Esophagus muscularis mucosa (tissue), 4 donors: Measurements from ENCODE around the gene CES2.

Source experiments
- CTCF ChIP-seq, 3 experiments: fragments of 200-600 bp in 2 of 3; fragments of 450-650 bp in 1 of 3; sonication (generic) in 2 of 3; IDR thresholded peaks; one replicate each; pipeline ENCODE4 v1.5.1; 2017 to 2019; ENCODE audit warnings: antibody characterized with exemption in 3 of 3, mild to moderate bottlenecking in 2 of 3, moderate library complexity in 1 of 3
- EP300 ChIP-seq: sonication (generic); formaldehyde crosslinking; IDR thresholded peaks from one replicate; pipeline ENCODE4 v1.6.1; 2017; ENCODE audit warnings: antibody characterized with exemption
- POLR2A ChIP-seq: fragments of 450-650 bp; IDR thresholded peaks from one replicate; pipeline ENCODE4 v1.6.1; 2017; ENCODE audit warnings: antibody characterized with exemption, moderate library complexity, mild to moderate bottlenecking, low read depth
- POLR2AphosphoS5 ChIP-seq, 2 donors: sonication (generic); formaldehyde crosslinking; IDR thresholded peaks; one replicate each; pipeline ENCODE4 v1.6.1; 2017; ENCODE audit warnings: antibody characterized with exemption in 2 of 2

GRCh38 chr16:66894055-66894454 is 41.3 kb upstream of the CES2 start:
- TF ChIP-seq CTCF (IDR thresholded peaks at IDR 0.05): no peak
- TF ChIP-seq POLR2A: no peak
- no peak for TF ChIP-seq POLR2AphosphoS5 (IDR thresholded peaks at IDR 0.05)
- no peak for TF ChIP-seq EP300
